ENCODE measurements around the gene ANKMY1.
A peak's percentile ranks its signal among the peaks of the same experiment; 100 is the strongest.
"Not testable (repeated sequence)": the region's sequence is repeated elsewhere in the genome, so short reads cannot be mapped to it uniquely, and the experiment has no call there.

ANKMY1 gene

DNA sequence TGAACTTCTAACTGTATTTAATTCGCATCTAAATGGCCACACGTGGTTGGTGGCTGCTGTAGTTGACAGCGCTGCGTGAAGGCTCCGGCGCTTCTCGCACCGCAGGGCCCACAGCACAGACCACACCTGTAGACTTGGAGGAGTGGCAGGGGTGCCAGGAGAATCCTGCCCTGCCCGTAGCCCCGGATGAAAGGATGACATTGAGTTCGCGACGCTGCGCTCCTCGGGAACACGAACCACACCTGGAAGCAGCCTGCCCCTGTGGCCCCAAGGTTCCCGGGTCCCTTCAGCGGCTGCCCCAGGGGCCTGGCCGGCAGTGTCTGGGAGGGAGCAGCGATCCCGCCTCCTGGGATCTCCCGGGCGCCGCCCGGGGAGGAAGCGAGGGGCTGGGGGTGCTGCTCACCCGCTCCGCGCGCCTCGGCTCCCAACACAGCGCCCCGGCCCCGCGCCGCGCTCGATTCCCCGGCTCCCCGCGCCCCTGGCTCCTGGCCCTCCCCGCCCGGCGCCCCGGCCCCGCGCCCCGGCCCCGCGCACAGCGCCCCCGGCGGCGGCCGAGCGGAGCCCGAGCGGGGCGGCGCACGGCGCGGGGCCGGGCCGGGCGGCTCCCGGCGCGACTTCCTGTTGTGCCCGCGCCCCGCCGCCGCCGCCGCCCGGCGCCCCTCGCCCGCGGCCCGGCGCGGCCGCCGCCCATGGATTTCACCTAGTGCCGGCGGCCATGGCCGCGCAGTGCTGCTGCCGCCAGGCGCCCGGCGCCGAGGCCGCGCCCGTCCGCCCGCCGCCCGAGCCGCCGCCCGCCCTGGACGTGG is 10.3 kb upstream of the ANKMY1 start, which contains the start of gene RNPEPL1:
Gene RNPEPL1, plus strand, starts transcription at position 613 of the 806 bp plus-strand sequence. Its CDS starts 103 bp downstream, at position 716.
- peak within 1 kb of the TSS; percentile 97 to 98 for H3K4me3 Mint-ChIP-seq
- peak within 1 kb of the TSS; percentile 93 to 97 for H3K27ac Mint-ChIP-seq
- H3K4me1 Mint-ChIP-seq: peaks cover 81% of the 10 kb centered on the region
- H3K27me3 Mint-ChIP-seq: no peaks in the 10 kb centered on the region
- ATAC-seq (peak; percentile 42), DNase-seq (peak; percentile 56 to 57)
- no peaks in the 10 kb centered on the region for H3K9me3 Mint-ChIP-seq

GRCh38 chr2:240567137-240567871 is 9.5 kb upstream of the ANKMY1 start:
- ATAC-seq: no peak
- Mint-ChIP-seq H3K27ac (peak overlapping the region; percentile 89 to 97), H3K4me1 (peaks cover 85% of the 10 kb centered on the region), H3K4me3 (peak overlapping the region; percentile 97 to 98), H3K9me3 (no peaks in the 10 kb centered on the region), H3K27me3 (no peaks in the 10 kb centered on the region)
- DNase-seq: peak; percentile 30 to 51

- peak; percentile 92 to 95 for DNase-seq
- peak overlapping the region; percentile 97 to 98 for H3K4me3 Mint-ChIP-seq
- peak; percentile 68 for ATAC-seq
- no peaks in the 10 kb centered on the region for H3K27me3 Mint-ChIP-seq
- peak overlapping the region; percentile 92 to 98 for H3K27ac Mint-ChIP-seq
- H3K4me1 Mint-ChIP-seq: peaks cover 87% of the 10 kb centered on the region
- no peaks in the 10 kb centered on the region for H3K9me3 Mint-ChIP-seq
These were observed 8.7 kb upstream of the ANKMY1 start for GRCh38 chr2:240566203-240567136.

GRCh38 chr2:240565333-240566202 is 7.8 kb upstream of the ANKMY1 start:
- no peaks in the 10 kb centered on the region for H3K27me3 Mint-ChIP-seq
- H3K27ac Mint-ChIP-seq: peak overlapping the region; percentile 92 to 98
- peaks cover 82% of the 10 kb centered on the region for H3K4me1 Mint-ChIP-seq
- peak; percentile 90 to 97 for DNase-seq
- peak; percentile 70 for ATAC-seq
- H3K9me3 Mint-ChIP-seq: no peaks in the 10 kb centered on the region
- peak overlapping the region; percentile 97 to 98 for H3K4me3 Mint-ChIP-seq

GRCh38 chr2:240564561-240565332 is 7.0 kb upstream of the ANKMY1 start:
- Mint-ChIP-seq H3K27me3 (no peaks in the 10 kb centered on the region), H3K27ac (peak overlapping the region; percentile 92 to 98), H3K9me3 (no peaks in the 10 kb centered on the region), H3K4me1 (peaks cover 77% of the 10 kb centered on the region), H3K4me3 (peak overlapping the region; percentile 97 to 98)
- ATAC-seq (no peak), DNase-seq (peak in 1 of 2 donors; percentile 59)

GRCh38 chr2:240563951-240564560 is 6.3 kb upstream of the ANKMY1 start:
- Mint-ChIP-seq H3K9me3 (no peaks in the 10 kb centered on the region), H3K27ac (peak overlapping the region; percentile 42 to 92), H3K27me3 (no peaks in the 10 kb centered on the region), H3K4me3 (peak overlapping the region; percentile 97 to 98), H3K4me1 (peaks cover 77% of the 10 kb centered on the region)
- ATAC-seq: no peak
- no peak for DNase-seq

DNA sequence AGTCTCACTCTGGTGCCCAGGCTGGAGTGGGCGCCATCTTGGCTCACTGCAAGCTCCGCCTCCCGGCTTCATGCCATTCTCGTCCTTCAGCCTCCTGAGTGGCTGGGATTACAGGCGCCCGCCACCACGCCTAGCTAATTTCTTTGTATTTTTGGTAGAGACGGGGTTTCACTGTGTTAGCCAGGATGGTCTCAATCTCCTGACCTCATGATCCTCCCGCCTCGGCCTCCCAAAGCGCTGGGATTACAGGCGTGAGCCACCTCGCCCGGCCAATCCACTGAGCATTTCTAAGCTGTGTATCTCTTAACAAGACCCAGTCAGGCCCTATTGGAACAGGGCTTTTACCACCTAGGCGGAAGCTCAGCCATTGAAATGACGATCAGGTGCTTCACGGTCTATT is 5.4 kb upstream of the ANKMY1 start:
- not testable (repeated sequence) for H3K9me3 Mint-ChIP-seq, DNase-seq, H3K27me3 Mint-ChIP-seq, ATAC-seq
- H3K27ac Mint-ChIP-seq: peak overlapping the region in 1 of 2 donors; percentile 63
- H3K4me3 Mint-ChIP-seq: peak overlapping the region; percentile 18 to 96
- H3K4me1 Mint-ChIP-seq: peaks cover 85% of the 10 kb centered on the region

DNA sequence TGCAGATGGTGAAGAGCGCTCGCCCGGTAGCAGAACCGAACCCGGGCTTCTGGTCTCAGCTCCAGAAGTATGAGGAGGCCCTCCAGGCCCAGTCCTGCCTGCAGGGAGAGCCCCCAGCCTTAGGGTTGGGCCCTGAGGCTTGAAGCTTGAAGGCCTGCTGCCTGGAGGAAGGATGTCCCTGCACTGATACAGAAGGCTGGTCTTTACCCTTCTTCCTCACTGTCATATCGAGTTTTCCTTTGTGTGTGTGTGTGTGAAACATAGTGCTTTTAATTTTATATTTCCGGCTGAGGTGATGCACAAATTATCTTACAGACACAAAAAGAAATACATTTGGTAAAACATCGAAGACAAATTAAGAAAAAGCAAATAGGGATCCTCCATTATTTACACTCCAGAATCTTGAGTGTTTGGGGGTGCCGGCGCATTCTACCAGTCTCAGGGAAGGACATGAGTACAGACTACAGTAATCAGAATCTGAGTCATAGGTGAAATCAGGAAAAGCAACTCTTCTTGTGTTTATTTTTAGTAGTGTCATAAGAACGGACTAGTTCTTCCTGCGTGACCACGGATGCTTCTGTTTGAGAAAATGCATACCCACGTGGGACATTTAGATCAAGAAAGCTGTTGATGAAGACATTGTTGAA is 3.7 kb upstream of the ANKMY1 start:
- peak overlapping the region; percentile 94 to 96 for H3K27ac Mint-ChIP-seq
- no peak for ATAC-seq
- H3K4me1 Mint-ChIP-seq: peaks cover 87% of the 10 kb centered on the region
- no peaks in the 10 kb centered on the region for H3K27me3 Mint-ChIP-seq
- DNase-seq: peak in 1 of 2 donors; percentile 31
- H3K9me3 Mint-ChIP-seq: no peaks in the 10 kb centered on the region
- peak overlapping the region; percentile 89 to 96 for H3K4me3 Mint-ChIP-seq

GRCh38 chr2:240560480-240561324 is 2.9 kb upstream of the ANKMY1 start:
- ATAC-seq: peak; percentile 64
- no peaks in the 10 kb centered on the region for H3K27me3 Mint-ChIP-seq
- peak overlapping the region; percentile 94 to 96 for H3K27ac Mint-ChIP-seq
- H3K4me3 Mint-ChIP-seq: peak overlapping the region; percentile 89 to 96
- peak; percentile 99 for DNase-seq
- H3K4me1 Mint-ChIP-seq: peaks cover 83% of the 10 kb centered on the region
- no peaks in the 10 kb centered on the region for H3K9me3 Mint-ChIP-seq

DNA sequence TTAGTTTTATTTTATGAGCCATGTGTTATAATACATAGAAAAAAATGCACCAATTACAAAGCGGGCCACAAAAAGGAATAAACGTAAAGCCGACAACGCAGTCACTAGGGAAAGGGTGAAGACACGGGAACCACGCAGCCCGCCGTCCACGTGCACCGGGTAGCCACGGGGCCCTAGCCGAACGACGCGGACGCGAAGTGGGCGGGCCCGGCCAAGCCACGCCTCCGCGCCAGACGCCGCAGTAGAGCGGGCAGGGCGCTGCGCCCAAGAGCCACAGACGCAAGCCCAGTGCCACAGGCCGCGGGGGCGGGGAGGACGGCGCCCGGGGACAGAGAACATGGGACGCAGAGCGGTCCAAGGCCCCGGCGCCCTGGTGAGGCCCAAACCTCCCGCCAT is 2.3 kb upstream of the ANKMY1 start, which contains the start of gene DUSP28:
Gene DUSP28, plus strand, starts transcription at position 274 of the 396 bp plus-strand sequence. CDS start 328 bp downstream, outside the sequence.
- Mint-ChIP-seq H3K27ac (peak within 1 kb of the TSS; percentile 94 to 96), H3K4me3 (peak within 1 kb of the TSS; percentile 89 to 96), H3K27me3 (no peaks in the 10 kb centered on the region), H3K4me1 (peaks cover 80% of the 10 kb centered on the region), H3K9me3 (no peaks in the 10 kb centered on the region)
- DNase-seq (peak; percentile 90 to 92), ATAC-seq (peak; percentile 76)

DNA sequence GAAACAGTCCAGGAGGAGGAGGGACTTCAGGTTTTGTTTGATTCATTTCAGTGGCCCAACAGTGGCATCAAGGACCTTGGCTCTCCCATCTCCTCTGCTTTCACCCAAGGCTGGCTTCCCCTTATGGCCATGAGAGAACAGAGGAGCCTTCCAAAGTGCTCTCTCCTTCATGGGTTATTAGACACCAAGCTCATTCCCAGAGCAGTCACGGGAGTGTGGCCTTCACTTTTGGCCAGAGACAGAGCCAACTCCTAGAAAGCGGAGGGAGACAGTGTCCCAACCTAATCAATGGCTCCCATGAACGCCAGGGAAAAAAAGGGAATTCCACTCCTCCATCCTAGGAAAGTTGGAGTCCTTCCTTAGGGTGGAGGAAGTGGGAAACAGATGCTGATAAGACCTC is 1.5 kb upstream of the ANKMY1 start:
- H3K27me3 Mint-ChIP-seq: no peaks in the 10 kb centered on the region
- H3K4me1 Mint-ChIP-seq: peaks cover 78% of the 10 kb centered on the region
- H3K9me3 Mint-ChIP-seq: no peaks in the 10 kb centered on the region
- no peak overlapping the region for H3K27ac Mint-ChIP-seq
- peak overlapping the region; percentile 89 to 96 for H3K4me3 Mint-ChIP-seq
- DNase-seq: peak in 1 of 2 donors; percentile 21
- ATAC-seq: no peak

DNA sequence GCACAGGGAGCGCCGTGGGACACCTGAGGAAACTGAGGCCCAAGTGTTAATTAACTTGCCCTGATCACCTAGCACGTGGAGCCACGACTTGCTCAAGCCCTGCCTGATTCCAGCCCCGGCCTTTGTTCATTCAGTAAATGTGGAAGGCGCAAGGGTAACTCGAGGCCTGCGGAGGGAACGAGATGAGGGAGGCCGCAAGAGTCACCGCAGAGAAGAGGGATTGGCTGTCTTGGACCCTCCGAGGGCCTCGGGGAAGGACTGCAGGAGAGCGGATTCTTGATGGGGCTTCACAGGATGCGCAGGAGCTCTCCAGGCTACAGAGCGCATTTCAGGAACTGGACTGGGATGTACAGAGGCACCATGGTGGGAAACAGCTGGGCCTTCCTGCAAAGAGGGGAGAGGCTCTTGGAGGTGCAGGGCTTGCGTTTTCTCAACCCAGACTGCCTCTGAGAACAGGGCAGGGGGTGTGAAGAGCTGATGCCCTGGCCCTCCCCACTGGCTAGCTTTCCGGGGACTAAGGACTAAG is 511 bp upstream of the ANKMY1 start:
- H3K4me1 Mint-ChIP-seq: peaks cover 70% of the 10 kb centered on the region
- DNase-seq (no peak), ATAC-seq (no peak)
- H3K27ac Mint-ChIP-seq: no peak overlapping the region
- peak overlapping the region; percentile 89 to 96 for H3K4me3 Mint-ChIP-seq
- no peaks in the 10 kb centered on the region for H3K27me3 Mint-ChIP-seq
- H3K9me3 Mint-ChIP-seq: no peaks in the 10 kb centered on the region
